Esophagus squamous epithelium (tissue), 5 donors: Measurements from ENCODE around the gene NRP2. TPM values are rescaled to one million over a fixed set of nuclear protein-coding genes. Genes with fewer than 3 reads are reported as not detected.

Source experiments
- DNase-seq: peaks from one replicate; lab custom pipeline; 2025; lab: John Stamatoyannopoulos, UW
- H3K27ac ChIP-seq, 4 donors: fragments of 200-600 bp; sonication (generic); one replicate each; pipeline ENCODE4 v1.5.1; 2016 to 2019; ENCODE audit warnings: mild to moderate bottlenecking in 1 of 4
- H3K27me3 ChIP-seq, 4 donors: fragments of 200-600 bp; sonication (generic); 1 replicate in 3 of 4; 2 replicates in 1 of 4; pipeline versions ENCODE4 v1.5.1 to v1.6.0; 2017 to 2021; ENCODE audit warnings: antibody characterized with exemption in 1 of 4
- H3K36me3 ChIP-seq, 3 donors: fragments of 200-600 bp; sonication (generic); one replicate each; pipeline ENCODE4 v1.5.1; 2016 to 2019
- H3K4me1 ChIP-seq, 3 donors: fragments of 200-600 bp; sonication (generic); one replicate each; pipeline ENCODE4 v1.5.1; 2017 to 2019
- H3K4me3 ChIP-seq, 4 donors: fragments of 200-600 bp; sonication (generic); 1 replicate in 3 of 4; 2 replicates in 1 of 4; pipeline ENCODE4 v1.5.1; 2016 to 2019; ENCODE audit warnings: mild to moderate bottlenecking in 2 of 4, moderate library complexity in 1 of 4
- H3K9me3 ChIP-seq, 3 donors: fragments of 200-600 bp; sonication (generic); one replicate each; pipeline ENCODE4 v1.5.1; 2016 to 2019
- POLR2A ChIP-seq, 4 donors: fragments of 450-650 bp; IDR thresholded peaks; one replicate each; pipeline ENCODE4 v1.6.1; 2017; ENCODE audit warnings: antibody characterized with exemption in 4 of 4, mild to moderate bottlenecking in 4 of 4, moderate library complexity in 3 of 4
- WGBS, 2 donors: methylation state at CpG; one replicate each; pipeline ENCODE4 v1.1.5; 2018; 5-methylcytosine and 5-hydroxymethylcytosine counted together
- intact Hi-C: fragments of 100-400 bp; cut with DNase I; formaldehyde crosslinking; loops from one replicate; pipeline ENCODE4 v1.15.0; 2022
- total RNA-seq, 4 donors: library from RNA; depleted of rRNA; stranded (reverse); fragments of >200 nt; gene quantifications; one replicate each; pipeline ENCODE4 v1.1.0, GENCODE V29; 2016
- TF ChIP-seq, protein P1 (sequence below), 6 experiments: fragments of 450-650 bp in 4 of 6; fragments of 200-600 bp in 2 of 6; sonication (generic) in 2 of 6; IDR thresholded peaks; one replicate each; pipeline ENCODE4 v1.5.1; 2016 to 2019; ENCODE audit warnings: antibody characterized with exemption in 6 of 6, mild to moderate bottlenecking in 4 of 6, moderate library complexity in 4 of 6
- donor health status: DM: yes; HTN: yes; CAD: no.

The NRP2 gene
- total RNA-seq, 4 donors from 2014 or later, result 7.1 to 58.6 (median 21.4) TPM

DNA sequence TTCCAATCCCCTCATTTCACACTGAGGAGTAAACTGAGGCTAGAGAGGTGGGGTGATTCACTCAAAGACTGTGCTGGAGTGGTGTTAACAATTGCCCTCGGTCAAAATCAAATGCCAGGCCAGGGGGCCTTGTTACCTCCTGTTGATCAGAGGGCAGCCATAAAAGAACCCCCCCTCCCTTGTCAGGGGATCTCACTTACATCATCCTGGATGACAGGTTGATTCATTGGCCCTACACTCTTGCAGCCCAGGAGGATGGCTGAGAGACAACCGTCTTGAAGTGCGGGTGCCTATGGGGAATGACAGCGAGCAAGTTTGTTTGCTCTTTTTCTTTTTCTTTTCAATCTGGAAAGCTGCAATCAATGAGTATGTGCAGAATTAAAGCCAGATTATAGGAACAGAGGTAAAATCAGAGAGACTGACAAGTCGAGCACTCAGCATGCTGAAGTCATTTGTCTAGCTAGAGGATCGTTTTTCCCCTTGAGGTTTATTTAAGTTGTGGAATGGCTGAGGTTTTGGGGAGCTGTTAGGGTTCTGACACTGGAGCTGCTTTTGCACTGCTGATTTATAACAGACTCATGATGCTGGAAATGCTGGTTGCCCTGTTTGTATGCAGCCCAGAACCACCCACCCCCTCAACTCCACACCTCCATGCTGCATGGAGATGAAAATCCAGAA, 26.4 kb upstream of the NRP2 start:
- DNase-seq, result no peak
- intact Hi-C loops, result no loop called here
- peaks cover 0 to 17% (median 0%) of the 10 kb centered on the region in 4 donors for H3K27me3 ChIP-seq
- no peaks in the 10 kb centered on the region for H3K9me3 ChIP-seq
- H3K27ac ChIP-seq, result no peak overlapping the region
- no peak overlapping the region for H3K4me3 ChIP-seq
- H3K4me1 ChIP-seq, result peaks cover 0 to 28% (median 17%) of the 10 kb centered on the region in 3 donors
- WGBS, 2 donors, result 73 to 89% methylated on average over 6 of the region's 6 CpGs
- TF ChIP-seq, protein P1, sequence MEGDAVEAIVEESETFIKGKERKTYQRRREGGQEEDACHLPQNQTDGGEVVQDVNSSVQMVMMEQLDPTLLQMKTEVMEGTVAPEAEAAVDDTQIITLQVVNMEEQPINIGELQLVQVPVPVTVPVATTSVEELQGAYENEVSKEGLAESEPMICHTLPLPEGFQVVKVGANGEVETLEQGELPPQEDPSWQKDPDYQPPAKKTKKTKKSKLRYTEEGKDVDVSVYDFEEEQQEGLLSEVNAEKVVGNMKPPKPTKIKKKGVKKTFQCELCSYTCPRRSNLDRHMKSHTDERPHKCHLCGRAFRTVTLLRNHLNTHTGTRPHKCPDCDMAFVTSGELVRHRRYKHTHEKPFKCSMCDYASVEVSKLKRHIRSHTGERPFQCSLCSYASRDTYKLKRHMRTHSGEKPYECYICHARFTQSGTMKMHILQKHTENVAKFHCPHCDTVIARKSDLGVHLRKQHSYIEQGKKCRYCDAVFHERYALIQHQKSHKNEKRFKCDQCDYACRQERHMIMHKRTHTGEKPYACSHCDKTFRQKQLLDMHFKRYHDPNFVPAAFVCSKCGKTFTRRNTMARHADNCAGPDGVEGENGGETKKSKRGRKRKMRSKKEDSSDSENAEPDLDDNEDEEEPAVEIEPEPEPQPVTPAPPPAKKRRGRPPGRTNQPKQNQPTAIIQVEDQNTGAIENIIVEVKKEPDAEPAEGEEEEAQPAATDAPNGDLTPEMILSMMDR (IDR thresholded peaks at IDR 0.05), result no peak
- TF ChIP-seq POLR2A (IDR thresholded peaks at IDR 0.05), result no peak
- no peaks in the 10 kb centered on the region for H3K36me3 ChIP-seq

DNA sequence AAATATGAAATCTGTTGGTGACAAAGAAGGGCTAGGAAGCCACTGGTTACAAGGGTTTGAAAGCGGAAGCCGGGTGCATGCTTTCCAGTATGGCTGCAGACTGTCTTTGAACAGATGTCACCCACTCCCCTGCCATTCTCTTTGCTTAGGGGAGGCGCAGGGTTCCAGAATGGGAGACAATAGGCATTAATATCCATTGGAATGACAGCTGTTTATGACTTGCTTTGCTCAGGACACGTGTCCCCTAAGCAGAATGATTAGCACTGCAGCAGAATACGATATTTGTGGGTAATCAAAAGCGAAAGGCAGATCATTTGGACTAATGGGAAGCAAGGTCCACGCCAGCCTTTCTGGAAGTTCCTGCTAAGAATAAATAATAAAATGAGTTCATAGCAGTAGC, 25.8 kb upstream of the NRP2 start:
- DNase-seq, result no peak
- no peaks in the 10 kb centered on the region for H3K9me3 ChIP-seq
- intact Hi-C loops, result no loop called here
- no peak for TF ChIP-seq POLR2A (IDR thresholded peaks at IDR 0.05)
- TF ChIP-seq, protein P1 (IDR thresholded peaks at IDR 0.05), result no peak
- H3K4me1 ChIP-seq, result peaks cover 0 to 32% (median 20%) of the 10 kb centered on the region in 3 donors
- 76 to 90% methylated on average over 6 to 7 of the region's 7 CpGs for WGBS, 2 donors
- no peaks in the 10 kb centered on the region for H3K36me3 ChIP-seq
- no peak overlapping the region for H3K4me3 ChIP-seq
- H3K27me3 ChIP-seq, result peaks cover 0 to 13% (median 0%) of the 10 kb centered on the region in 4 donors
- H3K27ac ChIP-seq, result no peak overlapping the region

DNA sequence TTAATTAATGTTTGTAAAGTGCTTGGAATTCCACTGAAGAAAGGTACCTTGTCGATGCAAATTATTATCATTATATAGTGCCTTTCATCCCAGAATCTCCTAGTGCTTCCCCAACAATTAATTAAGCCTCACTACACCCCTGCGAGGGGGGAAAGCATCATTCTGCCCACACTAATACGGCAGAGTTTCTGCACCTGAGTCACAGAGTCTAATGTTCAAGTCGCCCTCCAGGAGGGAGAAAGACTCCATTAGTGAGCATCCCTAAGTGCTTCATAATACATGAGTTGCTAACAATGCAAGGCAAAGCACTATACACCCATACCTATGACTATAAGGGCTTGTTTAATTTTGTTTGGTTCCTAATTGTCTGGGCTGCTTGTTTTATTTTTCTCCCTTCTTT, 25.4 kb upstream of the NRP2 start:
- H3K36me3 ChIP-seq, result no peaks in the 10 kb centered on the region

DNA sequence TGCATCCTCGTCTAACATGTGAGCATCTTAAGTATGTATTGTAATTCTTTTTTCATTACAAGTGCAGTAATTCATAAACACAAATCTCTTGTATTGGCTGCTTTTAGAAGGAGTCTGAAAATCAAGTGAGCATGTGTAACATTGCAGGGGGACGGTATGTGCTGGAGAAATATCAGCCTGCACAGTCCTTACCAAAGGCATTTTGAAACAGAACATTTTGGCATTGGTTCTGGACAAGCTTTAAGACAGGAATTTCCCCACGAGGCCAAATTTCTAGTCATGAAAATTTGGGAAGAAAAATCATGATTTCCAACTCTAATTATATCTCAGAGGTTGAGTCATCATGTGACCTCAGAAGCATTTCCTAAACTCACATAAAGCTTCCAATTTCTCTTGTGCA, 24.7 kb upstream of the NRP2 start:
- intact Hi-C loops, result no loop called here
- TF ChIP-seq, protein P1 (IDR thresholded peaks at IDR 0.05), result no peak
- no peak for TF ChIP-seq POLR2A (IDR thresholded peaks at IDR 0.05)
- no peak for DNase-seq
- Histone ChIP-seq H3K36me3 (no peaks in the 10 kb centered on the region), H3K27ac (peak overlapping the region in 1 of 4 donors; percentile 34), H3K4me1 (peaks cover 0 to 32% (median 20%) of the 10 kb centered on the region in 3 donors), H3K9me3 (no peaks in the 10 kb centered on the region), H3K27me3 (peaks cover 0 to 5% (median 0%) of the 10 kb centered on the region in 4 donors), H3K4me3 (no peak overlapping the region)
- WGBS, 2 donors, result 42 to 51% methylated on average over 3 of the region's 3 CpGs

More for the DNA sequence above, 25.4 kb upstream of the NRP2 start:
- intact Hi-C loops, result no loop called here
- Histone ChIP-seq H3K27ac (peak overlapping the region in 1 of 4 donors; percentile 22), H3K9me3 (no peaks in the 10 kb centered on the region), H3K4me1 (peaks cover 0 to 32% (median 20%) of the 10 kb centered on the region in 3 donors), H3K27me3 (peaks cover 0 to 11% (median 0%) of the 10 kb centered on the region in 4 donors), H3K4me3 (no peak overlapping the region)
- no peak for DNase-seq
- 59 to 76% methylated on average over 4 of the region's 4 CpGs for WGBS, 2 donors
- TF ChIP-seq, protein P1 (IDR thresholded peaks at IDR 0.05), result no peak
- TF ChIP-seq POLR2A (IDR thresholded peaks at IDR 0.05), result no peak

DNA sequence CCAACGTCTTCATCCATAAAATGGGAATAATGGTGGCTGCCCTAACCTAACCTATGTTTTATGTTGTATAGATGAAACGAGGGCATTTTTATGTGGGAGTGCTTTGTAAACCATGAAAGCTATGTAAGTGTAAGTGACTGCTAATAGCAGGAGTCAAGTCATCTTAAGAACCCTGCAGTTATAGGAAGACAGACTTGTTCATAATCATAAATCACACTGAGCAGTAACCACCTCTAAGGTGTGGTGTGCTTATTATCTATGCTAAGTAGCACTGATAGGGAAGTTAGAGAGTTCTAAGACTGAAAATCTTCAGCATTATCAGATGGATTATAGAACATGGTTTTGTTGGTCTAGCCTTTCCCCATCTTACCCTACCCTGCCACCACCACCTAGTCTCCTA, 24.2 kb upstream of the NRP2 start:
- TF ChIP-seq POLR2A (IDR thresholded peaks at IDR 0.05), result no peak
- TF ChIP-seq, protein P1 (IDR thresholded peaks at IDR 0.05), result no peak
- WGBS, 2 donors, result 62 to 69% methylated on average over 2 of the region's 2 CpGs
- peaks cover 0 to 5% (median 0%) of the 10 kb centered on the region in 4 donors for H3K27me3 ChIP-seq
- H3K36me3 ChIP-seq, result no peaks in the 10 kb centered on the region
- intact Hi-C loops, result no loop called here
- H3K9me3 ChIP-seq, result no peaks in the 10 kb centered on the region
- DNase-seq, result no peak
- peaks cover 0 to 32% (median 20%) of the 10 kb centered on the region in 3 donors for H3K4me1 ChIP-seq
- H3K27ac ChIP-seq, result peak overlapping the region in 1 of 4 donors; percentile 34
- H3K4me3 ChIP-seq, result no peak overlapping the region
